Omental fat pad (tissue), 4 donors: Measurements from ENCODE around the gene ALDH5A1. TPM values are rescaled to one million over a fixed set of nuclear protein-coding genes. Genes with fewer than 3 reads are reported as not detected.

ENCODE experiments used
- ATAC-seq: fragments of 150-250 bp; one replicate; pipeline ENCODE4 v1.9.1; 2016; ENCODE audit warnings: mild to moderate bottlenecking, moderate library complexity; ENCODE audit not compliant: low FRiP score
- DNase-seq: peaks from one replicate; pipeline ENCODE4 v3.0.0-alpha.2; 2019; ENCODE audit warnings: low spot score
- total RNA-seq, 4 donors: library from RNA; depleted of rRNA; stranded (reverse); fragments of >200 nt; gene quantifications; one replicate each; pipeline ENCODE4 v1.1.0, GENCODE V29; 2016
- TF ChIP-seq, protein P1 (sequence below), 3 donors: fragments of 450-650 bp; IDR thresholded peaks; one replicate each; pipeline ENCODE4 v1.5.1; 2016 to 2017; ENCODE audit warnings: antibody characterized with exemption in 3 of 3, mild to moderate bottlenecking in 3 of 3, moderate library complexity in 2 of 3

ALDH5A1 gene
- 1 to 10 TPM; 3.8 to 6.1 (median 4.9) TPM for total RNA-seq

GRCh38 chr6:24494821-24495795 is at the start of gene ALDH5A1:
TSS of gene ALDH5A1 (plus strand) at chr6:24494969. CDS start at chr6:24494997, 28 bp downstream.
- DNase-seq (no peak), ATAC-seq (peak; percentile 93)
- TF ChIP-seq, protein P1, sequence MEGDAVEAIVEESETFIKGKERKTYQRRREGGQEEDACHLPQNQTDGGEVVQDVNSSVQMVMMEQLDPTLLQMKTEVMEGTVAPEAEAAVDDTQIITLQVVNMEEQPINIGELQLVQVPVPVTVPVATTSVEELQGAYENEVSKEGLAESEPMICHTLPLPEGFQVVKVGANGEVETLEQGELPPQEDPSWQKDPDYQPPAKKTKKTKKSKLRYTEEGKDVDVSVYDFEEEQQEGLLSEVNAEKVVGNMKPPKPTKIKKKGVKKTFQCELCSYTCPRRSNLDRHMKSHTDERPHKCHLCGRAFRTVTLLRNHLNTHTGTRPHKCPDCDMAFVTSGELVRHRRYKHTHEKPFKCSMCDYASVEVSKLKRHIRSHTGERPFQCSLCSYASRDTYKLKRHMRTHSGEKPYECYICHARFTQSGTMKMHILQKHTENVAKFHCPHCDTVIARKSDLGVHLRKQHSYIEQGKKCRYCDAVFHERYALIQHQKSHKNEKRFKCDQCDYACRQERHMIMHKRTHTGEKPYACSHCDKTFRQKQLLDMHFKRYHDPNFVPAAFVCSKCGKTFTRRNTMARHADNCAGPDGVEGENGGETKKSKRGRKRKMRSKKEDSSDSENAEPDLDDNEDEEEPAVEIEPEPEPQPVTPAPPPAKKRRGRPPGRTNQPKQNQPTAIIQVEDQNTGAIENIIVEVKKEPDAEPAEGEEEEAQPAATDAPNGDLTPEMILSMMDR (IDR thresholded peaks at IDR 0.05): no peak

DNA sequence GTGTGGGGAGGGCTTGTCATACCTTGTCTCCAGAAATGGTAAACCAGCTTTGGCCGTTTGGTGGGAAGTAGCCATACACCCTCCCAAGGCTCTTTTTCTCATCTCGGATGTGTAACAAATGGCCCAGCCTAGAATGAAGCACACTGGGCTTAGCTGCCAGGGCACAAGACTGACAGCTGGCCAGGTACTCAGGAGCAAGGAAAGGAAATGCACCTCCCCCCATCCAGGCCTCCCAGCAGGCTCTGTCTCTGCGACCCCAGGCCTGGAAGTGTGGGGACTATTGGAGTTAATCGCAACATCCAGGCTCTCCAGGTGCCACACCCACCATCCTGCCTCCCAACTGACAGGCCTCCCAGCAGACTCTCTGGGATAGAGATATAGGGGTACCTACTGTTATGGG is 49.1 kb upstream of the ALDH5A1 start:
- ATAC-seq (no peak), DNase-seq (no peak)
- TF ChIP-seq, protein P1 (IDR thresholded peaks at IDR 0.05): no peak

DNA sequence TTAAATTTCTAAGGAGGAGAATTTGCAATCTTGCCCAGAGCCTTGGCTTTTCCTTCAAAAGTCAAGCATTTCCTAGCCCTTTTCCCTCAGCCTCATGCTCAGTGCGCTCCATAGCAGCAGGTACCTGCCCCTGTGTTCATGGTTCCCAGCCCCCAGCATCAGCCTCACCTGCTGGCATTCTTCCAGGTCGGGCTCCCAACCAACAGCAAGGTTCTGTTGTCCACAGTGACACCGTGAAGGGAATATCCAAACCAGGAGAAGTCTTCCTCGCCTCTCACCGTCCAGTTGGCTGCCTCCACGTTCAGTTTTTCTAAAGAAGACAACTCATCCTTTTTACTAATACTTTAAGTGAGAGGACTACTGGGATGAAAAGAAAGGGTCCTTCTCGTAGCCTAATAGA is 48.1 kb upstream of the ALDH5A1 start:
- no peak for ATAC-seq
- TF ChIP-seq, protein P1 (IDR thresholded peaks at IDR 0.05): no peak
- DNase-seq: no peak

DNA sequence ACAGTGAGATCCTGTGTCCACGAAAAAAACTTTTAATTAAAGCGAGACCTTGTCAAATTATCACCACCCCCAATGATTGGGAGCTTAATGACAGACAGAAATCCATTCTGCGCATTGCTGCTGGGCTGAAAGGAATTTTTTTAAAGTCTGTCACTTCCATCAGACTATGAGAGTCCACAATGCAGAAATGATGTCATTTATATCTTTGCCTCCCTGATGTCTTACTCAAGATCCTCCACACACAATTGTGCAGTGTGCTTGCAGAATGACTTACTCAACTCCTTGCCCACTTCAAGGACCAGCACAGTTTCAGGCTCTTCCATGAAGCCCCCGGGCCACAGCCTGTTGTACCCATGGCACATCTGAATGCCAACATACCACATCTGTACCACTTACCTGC is 46.4 kb upstream of the ALDH5A1 start:
- DNase-seq (no peak), ATAC-seq (no peak)
- TF ChIP-seq, protein P1 (IDR thresholded peaks at IDR 0.05): no peak

- DNase-seq (no peak), ATAC-seq (no peak)
- TF ChIP-seq, protein P1 (IDR thresholded peaks at IDR 0.05): no peak
Measured at GRCh38 chr6:24448828-24449525, 45.8 kb upstream of the ALDH5A1 start.

DNA sequence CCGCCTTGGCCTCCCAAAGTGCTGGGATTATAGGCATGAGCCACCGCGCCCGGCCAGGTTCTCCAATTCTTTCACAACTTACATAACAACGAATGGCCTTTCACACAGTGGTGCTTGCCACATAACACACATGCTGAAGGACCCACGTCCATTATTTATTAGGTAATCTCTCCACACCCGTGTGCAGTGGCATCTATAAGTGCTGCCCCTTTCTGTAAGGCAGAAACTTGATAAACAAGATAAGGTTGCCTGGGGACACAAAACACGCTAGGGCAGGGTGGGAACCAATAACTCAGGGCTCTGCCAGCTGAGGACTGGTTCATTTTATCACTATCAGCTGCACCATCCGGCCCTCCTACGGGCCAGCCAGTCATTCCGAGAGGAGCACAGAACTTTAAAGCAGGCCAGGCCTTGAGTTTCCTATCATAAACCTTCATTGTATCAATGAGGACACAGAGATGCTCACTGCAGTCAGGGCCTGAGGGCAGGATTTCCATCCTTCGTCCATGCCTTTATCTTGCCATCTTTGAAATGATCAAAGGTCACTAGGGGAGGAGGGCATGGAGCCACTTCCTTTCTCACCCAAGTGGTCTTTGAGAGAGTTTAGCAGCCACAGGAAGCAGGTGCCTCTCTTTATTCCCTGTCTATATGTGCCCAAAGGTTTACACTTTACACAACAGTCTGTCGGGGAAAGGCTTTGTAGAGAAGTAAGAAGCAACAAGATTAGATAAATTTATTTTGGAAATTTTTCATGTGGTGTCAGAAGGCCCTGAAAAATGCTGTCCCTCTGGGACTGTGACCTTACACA is 43.0 kb upstream of the ALDH5A1 start:
- TF ChIP-seq, protein P1 (IDR thresholded peaks at IDR 0.05): no peak
- ATAC-seq (no peak), DNase-seq (no peak)
